ENCODE measurements around the gene PAPSS1.

DNA sequence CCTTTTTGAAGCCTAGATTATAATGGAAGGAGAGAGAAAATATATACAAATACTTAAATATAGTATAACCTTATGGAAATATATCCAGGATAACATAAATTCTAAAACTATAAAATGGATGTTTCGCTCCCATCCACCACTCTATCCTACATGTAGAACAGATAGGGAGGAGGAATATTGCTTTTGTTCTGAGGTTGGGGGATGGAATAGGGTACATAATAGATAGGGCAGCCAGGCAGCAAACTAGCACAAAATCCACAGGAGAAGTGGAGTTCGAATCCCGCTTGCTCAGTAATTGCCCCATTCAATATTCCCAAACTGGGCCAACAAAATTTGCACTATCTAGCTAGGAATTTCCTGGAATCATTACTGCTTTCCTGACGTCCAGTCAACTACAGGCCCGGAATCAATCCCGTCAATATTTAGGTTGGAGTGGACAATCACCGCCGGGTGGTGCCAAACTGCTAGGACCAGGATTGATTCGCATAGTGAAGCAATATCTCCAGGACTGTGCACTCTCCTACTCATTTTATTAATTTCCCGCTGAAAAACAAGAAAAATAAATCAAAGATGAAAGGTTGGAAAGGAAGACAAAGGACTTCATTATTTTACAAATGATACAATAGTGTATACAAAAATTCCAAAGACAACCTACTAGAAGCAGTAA, 40.4 kb upstream of the PAPSS1 start:
- TF ChIP-seq, protein P1, sequence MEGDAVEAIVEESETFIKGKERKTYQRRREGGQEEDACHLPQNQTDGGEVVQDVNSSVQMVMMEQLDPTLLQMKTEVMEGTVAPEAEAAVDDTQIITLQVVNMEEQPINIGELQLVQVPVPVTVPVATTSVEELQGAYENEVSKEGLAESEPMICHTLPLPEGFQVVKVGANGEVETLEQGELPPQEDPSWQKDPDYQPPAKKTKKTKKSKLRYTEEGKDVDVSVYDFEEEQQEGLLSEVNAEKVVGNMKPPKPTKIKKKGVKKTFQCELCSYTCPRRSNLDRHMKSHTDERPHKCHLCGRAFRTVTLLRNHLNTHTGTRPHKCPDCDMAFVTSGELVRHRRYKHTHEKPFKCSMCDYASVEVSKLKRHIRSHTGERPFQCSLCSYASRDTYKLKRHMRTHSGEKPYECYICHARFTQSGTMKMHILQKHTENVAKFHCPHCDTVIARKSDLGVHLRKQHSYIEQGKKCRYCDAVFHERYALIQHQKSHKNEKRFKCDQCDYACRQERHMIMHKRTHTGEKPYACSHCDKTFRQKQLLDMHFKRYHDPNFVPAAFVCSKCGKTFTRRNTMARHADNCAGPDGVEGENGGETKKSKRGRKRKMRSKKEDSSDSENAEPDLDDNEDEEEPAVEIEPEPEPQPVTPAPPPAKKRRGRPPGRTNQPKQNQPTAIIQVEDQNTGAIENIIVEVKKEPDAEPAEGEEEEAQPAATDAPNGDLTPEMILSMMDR (IDR thresholded peaks at IDR 0.05): peak; percentile 43
- TF ChIP-seq ZFX (IDR thresholded peaks at IDR 0.05; ENCODE audit: borderline replicate concordance): no peak
